GM18505 (cell line): ENCODE data around the gene TRAPPC3.

Experiments used
- ATAC-seq: cut with Tn5 transposase; IDR thresholded peaks from one replicate; pipeline ENCODE4 v1.9.1; 2021; ENCODE audit not compliant: unreplicated experiment
- POLR2A ChIP-seq: IDR thresholded peaks from 4 replicates; pipeline ENCODE4 v1.6.1; 2011; ENCODE audit warnings: borderline replicate concordance; ENCODE audit not compliant: insufficient read depth, insufficient read length; ENCODE audit errors: extremely low read depth

Gene TRAPPC3

DNA sequence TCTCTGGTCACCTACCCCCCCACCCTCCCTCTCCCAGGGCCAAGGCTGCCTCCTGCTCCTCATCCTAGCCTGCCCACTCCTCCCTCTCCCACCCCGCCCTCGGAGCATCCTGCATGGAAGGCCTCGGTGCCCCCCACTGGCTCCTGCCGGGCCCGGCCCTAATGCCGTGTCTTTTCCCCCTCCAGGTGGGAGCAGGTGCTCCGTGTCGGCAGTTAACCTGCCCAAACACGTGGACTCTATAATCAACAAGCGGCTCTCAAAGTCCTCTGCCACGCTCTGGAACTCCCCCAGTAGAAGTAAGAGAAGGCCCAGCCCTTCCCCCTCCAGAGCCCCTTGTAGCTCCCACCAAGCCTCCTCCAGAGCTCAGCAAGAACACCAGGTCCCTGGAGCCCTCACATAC is 25.4 kb upstream of the TRAPPC3 start:
- no peak for ATAC-seq
- no peak for TF ChIP-seq POLR2A

GRCh38 chr1:36172983-36173382 is 23.7 kb upstream of the TRAPPC3 start:
- no peak for TF ChIP-seq POLR2A
- no peak for ATAC-seq

DNA sequence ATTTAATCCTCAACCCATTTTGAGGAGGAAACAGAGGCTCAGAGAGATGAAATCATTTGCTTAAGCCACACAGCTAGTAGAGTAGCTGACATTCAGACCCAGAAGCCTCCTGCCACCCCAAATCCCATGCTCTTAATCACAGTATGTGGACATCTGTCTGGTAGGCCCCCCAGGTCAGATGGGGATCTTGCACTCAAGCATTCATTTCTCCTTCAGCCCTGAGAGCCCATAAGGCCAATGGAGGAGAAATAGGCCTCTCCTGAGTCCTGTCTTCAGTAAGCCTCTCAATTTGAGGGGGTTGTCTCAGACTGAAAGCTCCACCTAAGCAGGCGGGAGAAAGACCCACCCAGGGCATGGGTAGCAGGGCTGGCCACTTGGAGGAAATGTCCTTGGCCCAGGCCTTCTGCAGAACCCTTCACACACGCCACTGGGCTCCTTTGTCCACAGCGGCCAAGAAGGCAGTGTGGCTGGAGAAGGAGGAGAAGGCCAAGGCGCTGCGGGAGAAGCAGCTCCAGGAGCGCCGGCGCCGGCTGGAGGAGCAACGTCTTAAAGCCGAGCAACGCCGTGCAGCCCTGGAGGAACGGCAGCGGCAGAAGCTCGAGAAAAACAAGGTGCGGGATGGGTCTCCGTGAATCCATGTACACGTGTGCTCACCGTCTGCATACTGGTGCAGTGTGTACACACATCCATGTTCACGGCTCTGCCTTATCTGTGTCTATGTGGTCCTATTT is 22.9 kb upstream of the TRAPPC3 start:
- no peak for ATAC-seq
- no peak for TF ChIP-seq POLR2A

- ATAC-seq: no peak
- no peak for TF ChIP-seq POLR2A
Observed at GRCh38 chr1:36170643-36171412, 21.5 kb upstream of the TRAPPC3 start.

- TF ChIP-seq POLR2A: no peak
- ATAC-seq: no peak
Observed at GRCh38 chr1:36168514-36168913, 19.2 kb upstream of the TRAPPC3 start.

GRCh38 chr1:36166938-36167905 is 17.9 kb upstream of the TRAPPC3 start:
- TF ChIP-seq POLR2A: peak; percentile 18
- ATAC-seq: no peak

DNA sequence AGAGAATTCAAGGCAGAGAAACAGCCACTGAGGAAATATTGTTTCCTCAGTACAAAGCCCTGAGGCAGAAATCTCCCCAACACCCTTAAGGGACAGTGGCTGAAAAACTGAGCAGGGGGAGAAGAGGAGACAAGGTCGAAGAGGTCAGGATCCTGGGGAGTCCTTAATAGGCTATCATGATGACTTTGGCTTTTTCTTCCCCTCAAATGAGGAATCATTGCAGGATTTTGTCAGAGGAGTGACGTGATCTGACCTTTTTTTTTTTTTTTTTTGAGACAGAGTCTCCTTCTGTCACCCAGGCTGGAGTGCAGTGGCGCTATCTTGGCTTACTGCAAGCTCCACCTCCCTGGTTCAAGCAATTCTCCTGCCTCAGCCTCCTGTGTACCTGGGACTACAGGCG is 16.9 kb upstream of the TRAPPC3 start:
- ATAC-seq: no peak
- TF ChIP-seq POLR2A: no peak

DNA sequence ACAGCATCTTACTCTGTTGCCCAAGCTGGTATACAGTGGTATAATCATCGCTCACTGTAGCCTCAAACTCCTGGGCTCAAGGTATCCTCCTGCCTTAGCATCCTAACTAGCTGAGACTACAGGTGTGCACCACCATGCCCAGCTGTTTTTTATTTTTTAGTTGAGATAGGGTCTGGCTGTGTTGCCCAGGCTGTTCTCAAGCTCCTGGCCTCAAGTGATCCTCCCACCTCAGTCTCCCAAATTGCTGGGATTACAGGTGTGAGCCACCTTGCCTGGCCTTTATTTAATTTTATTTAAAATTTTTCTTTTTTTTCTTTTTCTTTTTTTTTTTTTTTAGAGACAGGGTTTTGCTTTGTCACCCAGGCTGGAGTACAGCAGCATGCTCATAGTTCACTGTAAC is 15.9 kb upstream of the TRAPPC3 start:
- ATAC-seq: no peak
- TF ChIP-seq POLR2A: no peak

GRCh38 chr1:36164361-36164760 is 15.1 kb upstream of the TRAPPC3 start:
- no peak for ATAC-seq

GRCh38 chr1:36163426-36163825 is 14.1 kb upstream of the TRAPPC3 start:
- TF ChIP-seq POLR2A: no peak
- no peak for ATAC-seq

More at GRCh38 chr1:36164361-36164760, 15.1 kb upstream of the TRAPPC3 start:
- no peak for TF ChIP-seq POLR2A

GRCh38 chr1:36162680-36163239 is 13.5 kb upstream of the TRAPPC3 start:
- no peak for TF ChIP-seq POLR2A
- ATAC-seq: no peak

- no peak for TF ChIP-seq POLR2A
- no peak for ATAC-seq
Observed at GRCh38 chr1:36161641-36162531, 12.6 kb upstream of the TRAPPC3 start.
